AG09319 (cell line): Measurements from ENCODE around the gene ADRB2.

Experiments
- DNase-seq: peaks from one replicate; pipeline ENCODE4 v3.0.0-alpha.2; 2010; ENCODE audit warnings: low read depth; ENCODE audit errors: extremely low read depth
- TF ChIP-seq, protein P1 (sequence below): IDR thresholded peaks from 2 replicates; pipeline ENCODE4 v1.5.1; 2011; ENCODE audit warnings: low read depth, mild to moderate bottlenecking, inconsistent platforms, low read length, moderate library complexity

Gene ADRB2

DNA sequence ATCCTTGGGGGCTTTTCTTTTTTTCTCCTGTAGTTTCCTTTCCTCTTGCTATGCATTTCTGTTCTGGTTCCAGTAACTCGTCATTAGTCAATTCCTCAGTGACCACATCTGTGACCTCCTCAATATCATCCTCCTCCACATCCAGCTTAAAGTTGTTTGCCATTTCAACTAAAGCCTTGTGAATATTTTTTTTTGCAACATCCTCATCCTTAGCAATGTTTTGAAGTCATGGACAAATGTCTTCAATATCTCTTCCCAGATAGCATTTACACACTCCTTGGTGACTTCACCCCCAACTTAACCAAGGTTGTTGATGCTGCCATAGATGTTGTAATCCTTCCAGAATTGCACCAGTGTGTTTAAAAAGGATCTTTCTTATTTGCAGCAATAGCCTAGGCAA, 14.7 kb upstream of the ADRB2 start:
- TF ChIP-seq, protein P1, sequence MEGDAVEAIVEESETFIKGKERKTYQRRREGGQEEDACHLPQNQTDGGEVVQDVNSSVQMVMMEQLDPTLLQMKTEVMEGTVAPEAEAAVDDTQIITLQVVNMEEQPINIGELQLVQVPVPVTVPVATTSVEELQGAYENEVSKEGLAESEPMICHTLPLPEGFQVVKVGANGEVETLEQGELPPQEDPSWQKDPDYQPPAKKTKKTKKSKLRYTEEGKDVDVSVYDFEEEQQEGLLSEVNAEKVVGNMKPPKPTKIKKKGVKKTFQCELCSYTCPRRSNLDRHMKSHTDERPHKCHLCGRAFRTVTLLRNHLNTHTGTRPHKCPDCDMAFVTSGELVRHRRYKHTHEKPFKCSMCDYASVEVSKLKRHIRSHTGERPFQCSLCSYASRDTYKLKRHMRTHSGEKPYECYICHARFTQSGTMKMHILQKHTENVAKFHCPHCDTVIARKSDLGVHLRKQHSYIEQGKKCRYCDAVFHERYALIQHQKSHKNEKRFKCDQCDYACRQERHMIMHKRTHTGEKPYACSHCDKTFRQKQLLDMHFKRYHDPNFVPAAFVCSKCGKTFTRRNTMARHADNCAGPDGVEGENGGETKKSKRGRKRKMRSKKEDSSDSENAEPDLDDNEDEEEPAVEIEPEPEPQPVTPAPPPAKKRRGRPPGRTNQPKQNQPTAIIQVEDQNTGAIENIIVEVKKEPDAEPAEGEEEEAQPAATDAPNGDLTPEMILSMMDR = no peak

DNA sequence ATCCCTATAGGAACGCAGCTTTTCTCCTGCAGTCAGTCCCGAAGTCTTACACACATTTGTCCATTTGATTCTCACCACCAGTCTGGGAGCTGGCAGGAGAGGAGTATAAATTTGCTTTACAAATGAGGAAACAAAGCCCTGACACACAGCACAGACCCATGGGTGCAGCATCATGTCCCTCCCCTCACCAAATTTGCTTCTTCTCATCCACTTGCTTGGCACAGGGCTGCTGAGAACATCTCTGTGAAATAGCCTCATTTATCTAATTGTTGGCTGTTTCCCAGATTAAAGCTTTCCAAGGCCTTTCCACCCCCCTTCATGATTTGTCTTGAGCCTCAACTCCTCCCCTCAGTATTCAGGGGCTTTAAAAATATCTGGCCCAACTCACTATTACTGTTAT, 11.3 kb upstream of the ADRB2 start:
- TF ChIP-seq, protein P1 = no peak
- no peak for DNase-seq

More for the DNA sequence above, 14.7 kb upstream of the ADRB2 start:
- no peak for DNase-seq

DNA sequence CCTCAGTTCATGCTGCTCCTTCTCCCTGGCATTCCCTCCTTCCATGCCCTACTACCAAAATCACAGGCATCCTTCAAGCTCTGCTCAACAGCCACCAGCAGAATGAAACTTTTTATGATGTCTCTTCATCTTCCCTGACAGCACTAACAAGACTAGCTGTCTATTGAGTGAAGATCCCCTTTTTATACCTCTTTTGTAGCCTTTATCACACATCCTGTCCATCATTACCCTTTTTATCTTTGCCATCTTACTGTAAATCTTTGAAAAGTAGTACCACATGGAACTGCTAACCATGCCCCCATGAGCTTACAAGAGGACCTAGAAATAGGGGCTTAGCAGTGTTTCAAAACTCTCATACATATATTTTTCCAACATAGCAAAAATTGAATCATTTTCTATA, 10.8 kb upstream of the ADRB2 start:
- TF ChIP-seq, protein P1 = no peak
- DNase-seq = no peak

DNA sequence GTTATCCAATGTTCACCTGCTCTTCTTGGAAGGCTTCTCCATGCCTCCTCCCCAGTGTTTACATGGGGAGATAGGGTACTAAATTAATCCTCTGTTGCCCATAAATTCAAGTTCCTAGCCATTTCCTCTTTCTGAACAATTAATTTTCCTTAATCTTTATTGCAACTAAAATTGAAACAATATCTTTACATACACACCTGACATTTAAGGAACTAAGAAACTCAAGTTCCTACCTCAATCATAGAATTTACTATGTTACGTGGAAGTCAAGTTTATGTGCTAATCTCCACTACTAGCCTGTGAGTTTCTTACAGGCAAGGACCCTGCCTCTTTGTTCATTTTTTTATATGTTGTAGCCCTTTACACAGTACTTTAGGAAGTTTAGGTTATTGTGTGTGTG, 10.1 kb upstream of the ADRB2 start:
- no peak for DNase-seq
- TF ChIP-seq, protein P1 = no peak

DNA sequence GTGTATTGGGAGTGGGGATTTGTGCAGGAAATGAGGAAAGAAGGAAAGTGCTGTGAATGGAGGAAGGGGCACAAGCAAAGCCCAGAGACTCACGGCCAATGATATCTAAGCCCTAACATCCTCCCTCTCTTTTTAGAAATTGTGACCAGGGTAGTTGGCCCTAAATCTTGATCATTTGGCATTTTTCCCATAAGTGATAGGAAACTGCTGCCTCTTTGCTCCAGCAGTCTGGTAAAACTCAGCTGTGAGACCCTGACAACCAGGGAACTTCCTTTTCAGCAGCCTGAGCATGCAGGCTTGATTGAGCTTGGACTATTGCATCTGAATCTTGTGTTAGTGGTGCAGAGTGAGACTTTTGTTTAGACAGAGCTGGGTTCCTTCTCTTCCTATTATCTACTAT, 9.6 kb upstream of the ADRB2 start:
- TF ChIP-seq, protein P1 = no peak
- DNase-seq = no peak

DNA sequence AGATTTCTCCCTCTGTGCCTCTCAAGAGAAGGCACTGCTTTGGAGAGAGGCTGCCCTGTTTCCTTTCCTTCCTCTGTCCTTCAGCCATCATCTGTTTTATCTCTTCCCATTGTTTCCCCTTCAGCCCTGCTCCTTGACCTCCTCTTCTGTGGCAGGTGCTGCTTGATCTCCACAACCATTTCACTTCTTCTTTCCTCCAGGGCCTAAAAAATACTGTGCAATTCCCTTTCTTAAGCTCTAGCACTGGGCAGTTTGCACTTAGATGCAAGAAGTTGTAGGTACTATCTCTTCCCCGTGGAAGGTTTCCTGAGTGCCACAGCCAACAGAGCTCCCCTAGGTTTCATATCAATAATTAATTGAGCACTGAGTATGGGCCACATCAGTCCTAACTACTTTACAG, 8.8 kb upstream of the ADRB2 start:
- TF ChIP-seq, protein P1 = no peak
- DNase-seq = no peak

DNA sequence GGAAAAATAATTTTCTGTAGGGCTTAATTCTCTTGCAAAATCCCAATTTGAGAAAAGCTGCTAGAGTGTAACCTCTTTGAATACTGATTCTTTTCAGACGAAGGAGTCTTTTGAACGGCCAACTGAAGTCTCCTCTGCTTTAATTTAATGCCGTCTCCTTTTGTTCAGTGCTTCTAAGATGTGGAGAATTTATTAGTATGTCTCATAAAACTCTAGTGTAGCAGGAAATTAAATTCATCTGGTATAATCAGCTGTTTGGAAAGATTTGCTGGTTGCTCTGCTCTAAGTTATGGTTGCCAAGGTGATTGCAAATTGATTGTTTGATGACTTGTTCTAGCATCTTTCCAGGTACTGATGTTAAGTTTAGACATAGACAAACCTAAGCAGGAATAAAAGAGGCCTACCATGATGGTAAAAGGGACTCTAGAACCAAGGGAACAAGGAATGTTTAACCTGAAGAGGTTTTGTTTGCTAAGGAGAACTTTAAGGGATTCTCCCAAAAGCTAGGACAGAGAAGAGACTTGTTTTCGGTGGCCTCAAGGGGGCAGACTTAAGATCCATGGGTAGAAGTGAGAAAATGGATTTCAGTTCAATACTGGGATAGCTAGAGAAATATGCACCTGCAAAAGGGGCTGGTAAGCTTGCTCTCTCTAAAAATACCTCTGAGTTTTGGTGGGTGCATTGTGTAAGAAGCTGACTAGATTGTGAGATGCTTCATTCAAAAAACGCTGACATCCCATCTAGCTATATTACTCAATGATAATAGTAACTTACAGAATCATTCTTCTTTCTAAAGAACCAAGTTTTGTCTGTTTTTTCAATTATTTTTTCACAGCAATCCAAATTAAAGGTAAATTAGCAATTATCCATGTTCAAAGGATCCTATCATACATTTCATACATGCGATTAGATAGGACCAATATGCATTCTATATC, 5.7 kb upstream of the ADRB2 start:
- TF ChIP-seq, protein P1 = peak; percentile 76
- no peak for DNase-seq
